K562 (cell line): ENCODE data around the gene RABGAP1. TPM values are rescaled to one million over a fixed set of nuclear protein-coding genes. Genes with fewer than 3 reads are reported as not detected.

ENCODE experiments used
- ATAC-seq: fragments of 200-7000 bp; cut with Tn5 transposase; 3 replicates; pipeline ENCODE4 v1.9.1; 2020; ENCODE audit warnings: moderate library complexity
- BruUV-seq: library from RNA; stranded (reverse); fragments of 400-500 nt; replicated peaks from 2 replicates; lab custom pipeline; 2021; lab: Mats Ljungman, UMichigan
- CTCF ChIA-PET: fragments of 300-600 bp; formaldehyde crosslinking; extraction: SDS; loops from one replicate; lab custom pipeline; 2021; ENCODE audit warnings: low intra/inter-chr PET ratio; lab: Yijun Ruan, JAX
- POLR2A ChIA-PET: fragments of 300-600, 350-650 bp; sonication (Branson Sonifier 250); formaldehyde crosslinking; extraction: SDS; loops from one replicate; lab custom pipeline; 2021; ENCODE audit warnings: antibody characterized with exemption, inconsistent platforms; lab: Yijun Ruan, JAX
- DNase-seq, 4 experiments: peaks; one replicate each; pipeline versions ENCODE4 v3.0.0 to v3.0.0-alpha.2; 2011 to 2018; ENCODE audit warnings: low spot score in 3 of 4, mixed read lengths in 3 of 4; ENCODE audit errors: extremely low read depth in 1 of 4
- FAIRE-seq: peaks from 2 replicates; lab custom pipeline; 2011; peaks lifted over from hg19 to GRCh38; lab: Jason Lieb, UNC
- H2AFZ ChIP-seq: 2 replicates; pipeline ENCODE4 v1.6.0; 2011; ENCODE audit warnings: low read depth, low read length, control low read depth, inconsistent platforms
- H3K27ac ChIP-seq: fragments of 200-600 bp; 3 replicates; pipeline ENCODE4 v1.8.0; 2011; ENCODE audit warnings: low read depth, mild to moderate bottlenecking, control low read depth, inconsistent platforms, low read length, moderate library complexity, mixed read lengths; ENCODE audit errors: extremely low read depth
- H3K27me3 ChIP-seq, 2 experiments: fragments of 300-600 bp in 1 of 2; 2 replicates in 1 of 2; 3 replicates in 1 of 2; pipeline versions ENCODE4 v1.6.0 to v1.8.0; 2011; ENCODE audit warnings: inconsistent platforms in 2 of 2, low read length in 2 of 2, mild to moderate bottlenecking in 1 of 2, mixed read lengths in 1 of 2, moderate library complexity in 1 of 2; ENCODE audit not compliant: control insufficient read depth in 2 of 2, insufficient read depth in 2 of 2
- H3K36me3 ChIP-seq: fragments of 300-600 bp; 3 replicates; pipeline ENCODE4 v1.8.0; 2011; ENCODE audit warnings: mild to moderate bottlenecking, low read length, inconsistent platforms; ENCODE audit not compliant: control insufficient read depth, insufficient read depth
- H3K4me1 ChIP-seq, 2 experiments: fragments of 200-600 bp in 1 of 2; replicated peaks in 1 of 2; 2 replicates in 1 of 2; 3 replicates in 1 of 2; pipeline versions ENCODE4 v1.5.1 to v1.8.0; 2011; ENCODE audit warnings: inconsistent platforms in 2 of 2, low read length in 2 of 2, mild to moderate bottlenecking in 1 of 2, mixed read lengths in 1 of 2, moderate library complexity in 1 of 2; ENCODE audit not compliant: control insufficient read depth in 2 of 2, insufficient read depth in 2 of 2
- H3K4me2 ChIP-seq: 2 replicates; pipeline ENCODE4 v1.6.1; 2011; ENCODE audit warnings: low read length, control low read depth, inconsistent platforms, mixed read lengths; ENCODE audit not compliant: insufficient read depth
- H3K4me3 ChIP-seq: fragments of 200-600 bp; sonication (generic), shearing (Covaris generic); 2 replicates; pipeline ENCODE4 v1.5.1; 2016; ENCODE audit warnings: control low read depth, inconsistent platforms
- H3K79me2 ChIP-seq: fragments of 200-600 bp; 3 replicates; pipeline ENCODE4 v1.8.0; 2011; ENCODE audit warnings: low read length, inconsistent platforms; ENCODE audit not compliant: control insufficient read depth, insufficient read depth
- H3K9ac ChIP-seq, 2 experiments: 2 replicates each; pipeline versions ENCODE4 v1.6.0 to v1.6.1; 2011; ENCODE audit warnings: low read depth in 2 of 2, low read length in 2 of 2, control low read depth in 1 of 2, inconsistent platforms in 1 of 2, mild to moderate bottlenecking in 1 of 2, mixed read lengths in 1 of 2; ENCODE audit not compliant: insufficient read depth in 1 of 2
- H3K9me1 ChIP-seq: one replicate; pipeline ENCODE4 v1.6.0; 2011; ENCODE audit warnings: inconsistent platforms, mild to moderate bottlenecking, low read length, moderate library complexity; ENCODE audit not compliant: control insufficient read depth, insufficient read depth
- H3K9me3 ChIP-seq: replicated peaks from 2 replicates; pipeline ENCODE4 v1.5.1; 2011; ENCODE audit warnings: low read depth, low read length, inconsistent platforms; ENCODE audit not compliant: control insufficient read depth, insufficient read depth
- H4K20me1 ChIP-seq: replicated peaks from 2 replicates; pipeline ENCODE4 v1.6.1; 2011; ENCODE audit warnings: low read length, inconsistent platforms, mixed read lengths; ENCODE audit not compliant: control insufficient read depth, insufficient read depth
- CBX5 ChIP-seq: IDR thresholded peaks from 2 replicates; pipeline ENCODE4 v1.6.1; 2014; ENCODE audit warnings: low read depth, borderline replicate concordance
- CXXC5 ChIP-seq: fragments of 250-450 bp; sonication (Bioruptor Pico); IDR thresholded peaks from 2 replicates; pipeline ENCODE4 v1.8.0; 2022; ENCODE audit warnings: inconsistent platforms, mild to moderate bottlenecking, moderate library complexity
- ELF4 ChIP-seq: fragments of 450-650 bp; formaldehyde crosslinking; IDR thresholded peaks from 2 replicates; pipeline ENCODE4 v1.4.0; 2022; ENCODE audit warnings: missing genetic modification characterization
- FOXM1 ChIP-seq, 2 experiments: fragments of 450-650 bp in 1 of 2; sonication (generic) in 1 of 2; formaldehyde crosslinking in 1 of 2; IDR thresholded peaks; 2 replicates each; pipeline versions ENCODE4 v1.6.1 to v1.9.0; 2017 to 2022; ENCODE audit warnings: low read depth in 2 of 2, mild to moderate bottlenecking in 2 of 2, missing genetic modification reagents in 1 of 2, moderate library complexity in 1 of 2
- GABPB1 ChIP-seq: sonication (generic); formaldehyde crosslinking; IDR thresholded peaks from 2 replicates; pipeline ENCODE4 v1.8.0; 2022; ENCODE audit warnings: mild to moderate bottlenecking, missing genetic modification reagents
- MCM3 ChIP-seq: fragments of 450-650 bp; IDR thresholded peaks from 2 replicates; pipeline ENCODE4 v1.6.1; 2016
- NBN ChIP-seq: fragments of 450-650 bp; IDR thresholded peaks from 2 replicates; pipeline ENCODE4 v1.6.1; 2016; ENCODE audit warnings: low read depth, mild to moderate bottlenecking
- NFXL1 ChIP-seq: fragments of 450-650 bp; formaldehyde crosslinking; IDR thresholded peaks from 2 replicates; pipeline ENCODE4 v1.4.0; 2021; ENCODE audit warnings: mild to moderate bottlenecking
- NUFIP1 ChIP-seq: fragments of 450-650 bp; IDR thresholded peaks from 2 replicates; pipeline ENCODE4 v1.6.1; 2018; ENCODE audit not compliant: partially characterized antibody
- POLR2A ChIP-seq: fragments of 450-650 bp; conservative IDR thresholded peaks from 2 replicates; pipeline ENCODE4 v1.6.1; 2016
- SMARCC2 ChIP-seq: fragments of 450-650 bp; IDR thresholded peaks from 2 replicates; pipeline ENCODE4 v1.6.1; 2017; ENCODE audit warnings: antibody characterized with exemption, moderate library complexity, mild to moderate bottlenecking, low read depth
- SRSF1 ChIP-seq: fragments of 200-400 bp; formaldehyde crosslinking; IDR thresholded peaks from 2 replicates; pipeline ENCODE4 v1.6.1; 2017; ENCODE audit warnings: mild to moderate bottlenecking, low read depth, low read length, moderate library complexity
- SUPT5H ChIP-seq: fragments of 450-650 bp; IDR thresholded peaks from 2 replicates; pipeline ENCODE4 v1.6.1; 2016
- TOE1 ChIP-seq, 2 experiments: fragments of 450-650 bp in 1 of 2; sonication (generic) in 1 of 2; formaldehyde crosslinking in 1 of 2; IDR thresholded peaks; 2 replicates each; pipeline versions ENCODE4 v1.7.1 to v1.8.0; 2016 to 2022; ENCODE audit warnings: borderline replicate concordance in 2 of 2, mild to moderate bottlenecking in 2 of 2, antibody characterized with exemption in 1 of 2, inconsistent platforms in 1 of 2, low read depth in 1 of 2, missing genetic modification reagents in 1 of 2, moderate library complexity in 1 of 2
- ZBTB17 ChIP-seq: fragments of 450-650 bp; formaldehyde crosslinking; IDR thresholded peaks from 2 replicates; pipeline ENCODE4 v1.4.0; 2020; ENCODE audit warnings: mild to moderate bottlenecking
- ZNF431 ChIP-seq: sonication (generic); formaldehyde crosslinking; IDR thresholded peaks from 2 replicates; pipeline ENCODE4 v1.8.0; 2022; ENCODE audit warnings: mild to moderate bottlenecking, missing genetic modification reagents
- WGBS: fragments of 100-300 bp; shearing (Covaris generic); methylation state at CpG from one replicate; pipeline ENCODE4 v1.1.6; 2016; ENCODE audit warnings: low coverage, mixed read lengths; ENCODE audit not compliant: insufficient coverage; ENCODE audit errors: missing lambda C conversion rate; 5-methylcytosine and 5-hydroxymethylcytosine counted together
- in situ Hi-C: fragments of 300-500 bp; cut with MboI; formaldehyde crosslinking; loops from 4 replicates; pipeline ENCODE4 v1.15.0; 2018; ENCODE audit warnings: inconsistent platforms, mixed read lengths
- intact Hi-C: fragments of 100-400 bp; cut with micrococcal nuclease; formaldehyde crosslinking; loops from 2 replicates; pipeline ENCODE4 v1.14.2; 2022
- polyA plus RNA-seq, 8 experiments: library from polyadenylated mRNA; depleted of rRNA in 4 of 8; stranded (reverse) in 5 of 8; unstranded in 3 of 8; fragments of >200 nt; fragmentation: Nextera tagmentation in 2 of 8; fragmentation: Illumina TruSeq in 1 of 8; extraction: Ambion mirVana in 2 of 8; extraction: Trizol in 1 of 8; gene quantifications; 2 replicates each; pipeline versions ENCODE4 v1.2.1 to v1.2.3, GENCODE V29; 2011 to 2014; ENCODE audit warnings: inconsistent platforms in 1 of 8, missing spikeins in 1 of 8
- total RNA-seq, 7 experiments: library from RNA; depleted of rRNA in 6 of 7; stranded (reverse); fragments of >200 nt in 6 of 7; fragmentation: Illumina TruSeq in 2 of 7; extraction: Trizol in 2 of 7; gene quantifications; 2 replicates each; pipeline versions ENCODE4 v1.2.1 to v1.2.3, GENCODE V29; 2011 to 2021; ENCODE audit warnings: low replicate concordance in 1 of 7
- TF ChIP-seq, protein P1 (sequence below): sonication (generic); formaldehyde crosslinking; IDR thresholded peaks from 2 replicates; pipeline ENCODE4 v1.9.0; 2022; ENCODE audit warnings: mild to moderate bottlenecking, missing genetic modification reagents
- TF ChIP-seq, protein P2 (sequence below): fragments of 450-650 bp; IDR thresholded peaks from 2 replicates; pipeline ENCODE4 v1.6.1; 2016; ENCODE audit warnings: low read depth, mild to moderate bottlenecking, moderate library complexity
- TF ChIP-seq, protein P3 (sequence below): fragments of 250-450 bp; sonication (Bioruptor Pico); IDR thresholded peaks from 2 replicates; pipeline ENCODE4 v1.8.0; 2022; ENCODE audit warnings: inconsistent platforms, mild to moderate bottlenecking, moderate library complexity, borderline replicate concordance

RABGAP1 gene
- total and polyA plus RNA-seq, 9 of the 15 experiments (the other 6 are each of a cell fraction or from before 2014, with no cell fraction given), result 1.5 to 22.7 (median 13.1) TPM

DNA sequence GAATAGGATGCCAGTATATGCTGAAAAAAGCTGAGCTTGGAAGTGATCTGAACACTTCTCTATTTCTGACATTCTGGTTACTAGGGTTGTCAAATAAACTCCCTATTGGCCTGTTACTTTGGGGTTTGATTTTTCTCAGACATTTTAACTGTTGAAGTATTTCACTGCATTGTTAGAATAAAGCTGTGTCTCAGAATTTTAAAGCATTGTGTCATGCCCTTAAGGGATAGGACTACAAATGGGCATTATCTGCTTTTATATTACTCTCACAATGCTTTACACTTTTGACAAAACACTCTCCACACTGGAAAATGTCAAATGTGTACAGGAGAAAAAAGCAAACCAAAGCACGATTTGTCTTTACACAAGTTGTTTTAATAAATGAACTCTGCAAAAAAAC lies 75.8 kb downstream of the RABGAP1 start:
- no peaks in the 10 kb centered on the region for H3K79me2 ChIP-seq
- no peak overlapping the region for H2AFZ ChIP-seq
- no peak overlapping the region for H3K27ac ChIP-seq
- no peaks in the 10 kb centered on the region for H3K9me3 ChIP-seq
- ATAC-seq (no peak), DNase-seq (no peak), FAIRE-seq (no peak)
- no peaks in the 10 kb centered on the region for H3K9me1 ChIP-seq
- H4K20me1 ChIP-seq, result no peaks in the 10 kb centered on the region
- intact Hi-C loops, result no loop called here
- in situ Hi-C loops, result no loop called here
- no TSS peak for BruUV-seq
- peaks cover 35% of the 10 kb centered on the region; the same call in 2 of the 3 replicates for H3K36me3 ChIP-seq
- no peaks in the 10 kb centered on the region for H3K4me1 ChIP-seq
- no peak overlapping the region for H3K4me3 ChIP-seq
- TF ChIP-seq SUPT5H, result no peak
- TF ChIP-seq ELF4 (CRISPR knock-in tag), result no peak
- TF ChIP-seq POLR2A, result no peak
- no peak for TF ChIP-seq GABPB1 (CRISPR knock-in tag)
- no peak for TF ChIP-seq ZBTB17 (CRISPR knock-in tag)
- no peak for TF ChIP-seq CXXC5 (CRISPR knock-in tag)
- no peak for TF ChIP-seq SRSF1
- TF ChIP-seq NBN, result no peak
- TF ChIP-seq, protein P1, sequence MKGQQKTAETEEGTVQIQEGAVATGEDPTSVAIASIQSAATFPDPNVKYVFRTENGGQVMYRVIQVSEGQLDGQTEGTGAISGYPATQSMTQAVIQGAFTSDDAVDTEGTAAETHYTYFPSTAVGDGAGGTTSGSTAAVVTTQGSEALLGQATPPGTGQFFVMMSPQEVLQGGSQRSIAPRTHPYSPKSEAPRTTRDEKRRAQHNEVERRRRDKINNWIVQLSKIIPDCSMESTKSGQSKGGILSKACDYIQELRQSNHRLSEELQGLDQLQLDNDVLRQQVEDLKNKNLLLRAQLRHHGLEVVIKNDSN (CRISPR knock-in tag), result no peak
- no peak for TF ChIP-seq TOE1 (IDR thresholded peaks at IDR 0.05; ENCODE audit: borderline replicate concordance)
- TF ChIP-seq TOE1 (CRISPR knock-in tag; IDR thresholded peaks at IDR 0.05; ENCODE audit: borderline replicate concordance, low read depth), result no peak
- no peak for TF ChIP-seq MCM3
- TF ChIP-seq NUFIP1, result no peak
- no peak for TF ChIP-seq NFXL1 (CRISPR knock-in tag)
- no peak for TF ChIP-seq FOXM1 (IDR thresholded peaks at IDR 0.05; ENCODE audit: low read depth)
- TF ChIP-seq FOXM1 (CRISPR knock-in tag; IDR thresholded peaks at IDR 0.05; ENCODE audit: low read depth), result no peak
- no peak for TF ChIP-seq SMARCC2
- TF ChIP-seq, protein P2, sequence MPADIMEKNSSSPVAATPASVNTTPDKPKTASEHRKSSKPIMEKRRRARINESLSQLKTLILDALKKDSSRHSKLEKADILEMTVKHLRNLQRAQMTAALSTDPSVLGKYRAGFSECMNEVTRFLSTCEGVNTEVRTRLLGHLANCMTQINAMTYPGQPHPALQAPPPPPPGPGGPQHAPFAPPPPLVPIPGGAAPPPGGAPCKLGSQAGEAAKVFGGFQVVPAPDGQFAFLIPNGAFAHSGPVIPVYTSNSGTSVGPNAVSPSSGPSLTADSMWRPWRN, result no peak
- TF ChIP-seq CBX5, result no peak
- TF ChIP-seq ZNF431 (CRISPR knock-in tag), result no peak
- TF ChIP-seq, protein P3, sequence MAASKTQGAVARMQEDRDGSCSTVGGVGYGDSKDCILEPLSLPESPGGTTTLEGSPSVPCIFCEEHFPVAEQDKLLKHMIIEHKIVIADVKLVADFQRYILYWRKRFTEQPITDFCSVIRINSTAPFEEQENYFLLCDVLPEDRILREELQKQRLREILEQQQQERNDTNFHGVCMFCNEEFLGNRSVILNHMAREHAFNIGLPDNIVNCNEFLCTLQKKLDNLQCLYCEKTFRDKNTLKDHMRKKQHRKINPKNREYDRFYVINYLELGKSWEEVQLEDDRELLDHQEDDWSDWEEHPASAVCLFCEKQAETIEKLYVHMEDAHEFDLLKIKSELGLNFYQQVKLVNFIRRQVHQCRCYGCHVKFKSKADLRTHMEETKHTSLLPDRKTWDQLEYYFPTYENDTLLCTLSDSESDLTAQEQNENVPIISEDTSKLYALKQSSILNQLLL (CRISPR knock-in tag), result no peak
- ChIA-PET CTCF (no interaction called here), POLR2A (interaction anchor here (0.6 to 1.1 kb wide), 2 partner anchors 8 to 264 kb away, joined by 3 to 4 read pairs; no protein-coding TSS in a partner anchor)
- no peak overlapping the region for H3K9ac ChIP-seq
- no peak overlapping the region for H3K4me2 ChIP-seq
- WGBS, result 73% methylated on average over 1 of the region's 1 CpG
- H3K27me3 ChIP-seq, result no peaks in the 10 kb centered on the region
